ENCODE measurements around the gene SELENOO. TPM values are rescaled to one million over a fixed set of nuclear protein-coding genes. Genes with fewer than 3 reads are reported as not detected.

Gene SELENOO
- total and polyA plus RNA-seq, 8 donors = 18.5 to 28.9 (median 21.8) TPM

DNA sequence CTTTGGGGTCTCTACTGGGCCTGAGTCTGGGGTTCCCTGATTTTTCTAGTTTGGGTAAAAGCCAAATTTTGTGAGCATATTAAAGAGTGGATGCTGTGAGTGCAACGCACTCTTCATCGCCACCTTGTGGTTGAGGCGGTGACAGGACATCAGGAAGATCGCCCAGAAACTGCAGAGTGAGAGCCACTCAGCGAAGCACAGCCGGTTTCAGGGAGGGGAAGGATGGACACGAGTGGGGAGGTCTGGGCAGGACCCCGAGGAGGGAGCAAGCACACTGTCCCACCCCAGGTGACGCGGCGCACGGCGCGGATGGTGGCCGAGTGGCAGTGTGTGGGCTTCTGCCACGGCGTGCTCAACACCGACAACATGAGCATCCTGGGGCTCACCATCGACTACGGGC, 9.1 kb downstream of the SELENOO start:
- peak; percentile 60 for ATAC-seq
- peaks cover 0 to 87% of the 10 kb centered on the region in 2 donors for H3K36me3 ChIP-seq
- intact Hi-C loops (cut with DNase I) = loop anchor here in 1 of 2 donors (2.0 kb wide), 1 partner anchor 61 kb away; no protein-coding TSS in a partner anchor

DNA sequence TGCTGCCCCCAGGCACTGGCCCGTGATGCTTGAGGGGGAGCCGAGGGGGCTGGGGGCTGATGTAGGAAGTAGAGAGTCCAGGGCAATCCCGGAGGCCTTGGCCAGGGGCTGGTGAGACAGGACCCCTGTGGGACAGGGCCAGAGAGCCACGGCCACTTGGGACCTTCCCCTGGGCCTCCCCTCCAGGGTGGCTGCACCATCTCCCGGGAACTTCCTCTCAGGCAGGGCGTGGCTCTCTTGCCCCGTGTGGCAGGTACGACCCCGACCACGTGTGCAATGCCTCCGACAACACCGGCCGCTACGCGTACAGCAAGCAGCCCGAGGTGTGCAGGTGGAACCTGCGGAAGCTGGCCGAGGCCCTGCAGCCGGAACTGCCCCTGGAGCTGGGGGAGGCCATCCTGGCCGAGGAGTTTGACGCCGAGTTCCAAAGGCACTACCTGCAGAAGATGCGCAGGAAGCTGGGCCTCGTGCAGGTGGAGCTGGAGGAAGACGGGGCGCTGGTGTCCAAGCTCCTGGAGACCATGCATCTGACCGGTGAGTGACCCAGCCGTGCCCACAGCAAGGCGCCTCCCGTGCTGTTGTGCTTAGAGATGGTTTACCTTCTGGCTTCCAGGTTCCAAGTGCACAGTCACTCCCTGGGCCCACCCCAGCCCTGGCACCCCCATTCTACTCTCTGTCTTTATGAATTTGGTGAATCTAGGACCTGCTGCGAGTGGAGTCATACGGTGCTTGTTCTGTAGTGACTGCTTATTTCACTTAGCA, 9.7 kb downstream of the SELENOO start:
- H3K9me3 ChIP-seq = no peaks in the 10 kb centered on the region
- H3K4me1 ChIP-seq = peaks cover 0 to 28% of the 10 kb centered on the region in 2 donors
- no peak overlapping the region for H3K27ac ChIP-seq
- H3K27me3 ChIP-seq = no peaks in the 10 kb centered on the region
- no peak for ATAC-seq
- H3K4me3 ChIP-seq = no peak overlapping the region
- peak in 1 of 4 donors; percentile 78 for DNase-seq
- H3K36me3 ChIP-seq = peaks cover 0 to 93% of the 10 kb centered on the region in 2 donors
- intact Hi-C loops (cut with DNase I) = loop anchor here in 1 of 2 donors (2.0 kb wide), 1 partner anchor 62 kb away; no protein-coding TSS in a partner anchor
- TF ChIP-seq, protein P1, sequence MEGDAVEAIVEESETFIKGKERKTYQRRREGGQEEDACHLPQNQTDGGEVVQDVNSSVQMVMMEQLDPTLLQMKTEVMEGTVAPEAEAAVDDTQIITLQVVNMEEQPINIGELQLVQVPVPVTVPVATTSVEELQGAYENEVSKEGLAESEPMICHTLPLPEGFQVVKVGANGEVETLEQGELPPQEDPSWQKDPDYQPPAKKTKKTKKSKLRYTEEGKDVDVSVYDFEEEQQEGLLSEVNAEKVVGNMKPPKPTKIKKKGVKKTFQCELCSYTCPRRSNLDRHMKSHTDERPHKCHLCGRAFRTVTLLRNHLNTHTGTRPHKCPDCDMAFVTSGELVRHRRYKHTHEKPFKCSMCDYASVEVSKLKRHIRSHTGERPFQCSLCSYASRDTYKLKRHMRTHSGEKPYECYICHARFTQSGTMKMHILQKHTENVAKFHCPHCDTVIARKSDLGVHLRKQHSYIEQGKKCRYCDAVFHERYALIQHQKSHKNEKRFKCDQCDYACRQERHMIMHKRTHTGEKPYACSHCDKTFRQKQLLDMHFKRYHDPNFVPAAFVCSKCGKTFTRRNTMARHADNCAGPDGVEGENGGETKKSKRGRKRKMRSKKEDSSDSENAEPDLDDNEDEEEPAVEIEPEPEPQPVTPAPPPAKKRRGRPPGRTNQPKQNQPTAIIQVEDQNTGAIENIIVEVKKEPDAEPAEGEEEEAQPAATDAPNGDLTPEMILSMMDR (IDR thresholded peaks at IDR 0.05) = no peak

More for the DNA sequence above, 9.1 kb downstream of the SELENOO start:
- no peak overlapping the region for H3K4me3 ChIP-seq
- H3K4me1 ChIP-seq = peaks cover 0 to 34% of the 10 kb centered on the region in 2 donors
- no peaks in the 10 kb centered on the region for H3K27me3 ChIP-seq
- H3K9me3 ChIP-seq = no peaks in the 10 kb centered on the region
- DNase-seq = peak in 2 of 4 donors; percentile 75 to 80
- TF ChIP-seq, protein P1 (IDR thresholded peaks at IDR 0.05) = peak; percentile 79 to 89
- no peak overlapping the region for H3K27ac ChIP-seq

DNA sequence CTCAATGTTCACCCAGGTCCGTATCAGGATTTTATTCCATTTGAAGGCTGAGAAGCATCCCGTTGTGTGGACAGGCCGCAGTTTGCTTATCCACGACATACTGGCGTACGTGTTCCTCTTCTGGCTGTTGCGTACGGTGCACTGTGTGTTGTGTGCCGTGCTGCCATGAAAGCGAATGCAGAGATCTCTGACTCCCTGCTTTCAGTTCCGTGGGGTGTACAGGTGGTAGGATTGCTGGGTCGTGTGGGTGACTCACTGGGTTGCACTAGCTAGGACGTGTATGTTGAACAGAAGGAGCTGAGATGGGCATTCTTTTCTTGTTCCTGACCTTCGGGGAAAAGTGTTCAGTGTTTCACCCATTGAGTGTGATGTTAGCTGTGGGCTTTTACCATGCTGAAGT, 10.3 kb downstream of the SELENOO start:
- ATAC-seq (no peak), DNase-seq (peak in 1 of 4 donors; percentile 10)
- no peaks in the 10 kb centered on the region for H3K27me3 ChIP-seq
- no peak overlapping the region for H3K27ac ChIP-seq
- H3K9me3 ChIP-seq = no peaks in the 10 kb centered on the region
- no peak overlapping the region for H3K4me3 ChIP-seq
- intact Hi-C loops (cut with DNase I) = loop anchor here in 1 of 2 donors (2.0 kb wide), 1 partner anchor 62 kb away; no protein-coding TSS in a partner anchor
- TF ChIP-seq, protein P1 (IDR thresholded peaks at IDR 0.05) = no peak
- H3K4me1 ChIP-seq = peaks cover 0 to 26% of the 10 kb centered on the region in 2 donors
- peaks cover 0 to 93% of the 10 kb centered on the region in 2 donors for H3K36me3 ChIP-seq

DNA sequence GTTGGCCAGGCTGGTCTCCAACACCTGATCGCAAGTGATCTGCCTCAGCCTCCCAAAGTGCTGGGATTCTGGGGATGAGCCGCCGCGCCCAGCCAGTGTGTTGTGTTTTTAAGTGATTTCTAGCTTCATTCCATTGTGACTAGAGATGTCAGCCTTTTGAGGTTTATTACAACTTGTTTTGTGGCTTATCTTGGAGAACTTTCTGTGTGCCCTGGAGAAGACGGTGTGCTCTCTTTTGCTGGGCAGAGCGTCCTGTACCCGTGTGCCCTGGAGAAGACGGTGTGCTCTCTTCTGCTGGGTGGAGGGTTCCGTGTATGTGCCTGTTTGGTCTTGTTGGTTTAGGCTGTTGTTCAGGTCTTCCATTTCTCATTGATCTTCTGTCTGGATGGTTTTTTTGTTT, 12.5 kb downstream of the SELENOO start:
- Histone ChIP-seq H3K4me3 (no peak overlapping the region), H3K36me3 (peaks cover 0 to 93% of the 10 kb centered on the region in 2 donors), H3K27ac (no peak overlapping the region), H3K9me3 (no peaks in the 10 kb centered on the region), H3K4me1 (peaks cover 0 to 10% of the 10 kb centered on the region in 2 donors), H3K27me3 (no peaks in the 10 kb centered on the region)
- DNase-seq = no peak
- TF ChIP-seq, protein P1 (IDR thresholded peaks at IDR 0.05) = no peak
- no peak for ATAC-seq
- intact Hi-C loops (cut with DNase I) = no loop called here

DNA sequence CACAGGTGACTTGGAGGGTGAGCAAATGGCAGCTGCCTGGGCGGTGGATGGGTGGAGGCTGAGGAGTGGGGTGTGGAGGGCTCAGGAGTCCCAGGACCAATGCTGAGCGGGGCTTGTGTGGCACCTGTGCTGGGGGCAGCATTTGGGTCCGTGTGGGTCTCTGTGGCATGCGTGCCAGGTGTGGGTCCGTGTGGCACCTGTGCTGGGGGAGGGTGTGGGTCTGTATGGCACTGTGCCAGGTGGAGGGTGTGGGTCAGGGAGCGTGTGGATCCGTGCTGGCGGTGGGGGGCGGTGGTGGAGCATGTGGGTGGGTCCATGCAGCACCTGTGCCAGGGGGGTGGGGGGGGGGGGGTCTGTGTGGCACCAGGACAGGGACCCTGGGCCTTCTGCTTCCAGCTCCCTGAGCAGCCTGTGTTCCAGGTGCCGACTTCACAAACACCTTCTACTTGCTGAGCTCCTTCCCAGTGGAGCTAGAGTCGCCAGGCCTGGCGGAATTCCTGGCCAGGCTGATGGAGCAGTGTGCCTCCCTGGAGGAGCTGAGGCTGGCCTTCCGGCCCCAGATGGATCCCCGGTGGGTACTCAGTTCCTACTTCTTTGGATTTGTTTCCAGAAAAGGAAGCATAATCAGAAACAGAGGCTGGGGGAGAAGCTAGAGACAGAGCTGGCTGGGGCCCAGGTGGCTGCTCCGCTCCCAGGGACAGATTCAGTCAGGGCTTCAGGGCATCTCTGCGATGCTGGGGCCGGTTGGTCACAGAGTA, 14.7 kb downstream of the SELENOO start:
- Histone ChIP-seq H3K4me3 (no peak overlapping the region), H3K27me3 (no peaks in the 10 kb centered on the region), H3K9me3 (no peaks in the 10 kb centered on the region), H3K4me1 (peaks cover 0 to 7% of the 10 kb centered on the region in 2 donors), H3K27ac (no peak overlapping the region), H3K36me3 (peaks cover 0 to 99% of the 10 kb centered on the region in 2 donors)
- TF ChIP-seq, protein P1 (IDR thresholded peaks at IDR 0.05) = no peak
- ATAC-seq (no peak), DNase-seq (peak in 1 of 4 donors; percentile 54)
- intact Hi-C loops (cut with DNase I) = no loop called here
